CD14-positive monocyte (primary cell): Measurements from ENCODE around the gene PHLDB2. TPM values are rescaled to one million over a fixed set of nuclear protein-coding genes. Genes with fewer than 3 reads are reported as not detected.

Experiments
- DNase-seq, 3 donors: peaks; one replicate each; pipeline ENCODE4 v3.0.0-alpha.2; 2011 to 2022
- H2AFZ ChIP-seq: 2 replicates; pipeline ENCODE4 v1.6.0; 2012; ENCODE audit warnings: mild to moderate bottlenecking, low read depth, low read length, inconsistent platforms; ENCODE audit not compliant: insufficient read depth, poor library complexity, severe bottlenecking
- H3K27ac ChIP-seq, 2 donors: 1 replicate in 1 of 2; 2 replicates in 1 of 2; pipeline ENCODE4 v1.5.1; 2012 to 2013; ENCODE audit warnings: low read length in 2 of 2, control low read depth in 1 of 2, inconsistent platforms in 1 of 2, low read depth in 1 of 2, mild to moderate bottlenecking in 1 of 2
- H3K27me3 ChIP-seq, 2 donors: one replicate each; pipeline versions ENCODE4 v1.6.0 to v1.6.1; 2011 to 2013; ENCODE audit warnings: low read length in 2 of 2; ENCODE audit not compliant: control insufficient read depth in 2 of 2, insufficient read depth in 2 of 2
- H3K36me3 ChIP-seq, 2 donors: replicated peaks in 1 of 2; 1 replicate in 1 of 2; 2 replicates in 1 of 2; pipeline versions ENCODE4 v1.5.1 to v1.6.1; 2012 to 2013; ENCODE audit warnings: low read length in 2 of 2, control low read depth in 1 of 2, inconsistent platforms in 1 of 2, mild to moderate bottlenecking in 1 of 2; ENCODE audit not compliant: insufficient read depth in 2 of 2, control insufficient read depth in 1 of 2
- H3K4me1 ChIP-seq, 2 donors: 1 replicate in 1 of 2; 2 replicates in 1 of 2; pipeline versions ENCODE4 v1.5.1 to v1.6.1; 2012 to 2013; ENCODE audit warnings: low read length in 2 of 2, control low read depth in 1 of 2, inconsistent platforms in 1 of 2, mild to moderate bottlenecking in 1 of 2, moderate library complexity in 1 of 2; ENCODE audit not compliant: insufficient read depth in 2 of 2, control insufficient read depth in 1 of 2
- H3K4me2 ChIP-seq: replicated peaks from 2 replicates; pipeline ENCODE3; 2012; ENCODE audit warnings: low read length, moderate library complexity, mild to moderate bottlenecking; ENCODE audit not compliant: poor library complexity, severe bottlenecking; ENCODE audit errors: extremely low read depth
- H3K4me3 ChIP-seq, 3 experiments: fragments of 200-600 bp in 1 of 3; sonication (generic) in 1 of 3; replicated peaks in 1 of 3; 1 replicate in 2 of 3; 2 replicates in 1 of 3; pipeline ENCODE4 v1.5.1; 2011 to 2013; ENCODE audit warnings: low read length in 3 of 3, mild to moderate bottlenecking in 3 of 3, control low read depth in 2 of 3, low read depth in 2 of 3, inconsistent platforms in 1 of 3, moderate library complexity in 1 of 3
- H3K79me2 ChIP-seq: 2 replicates; pipeline ENCODE4 v1.6.0; 2012; ENCODE audit warnings: mild to moderate bottlenecking, control low read depth, inconsistent platforms, low read length, moderate library complexity; ENCODE audit not compliant: insufficient read depth
- H3K9ac ChIP-seq: 2 replicates; pipeline ENCODE4 v1.6.0; 2017; ENCODE audit warnings: low read length, mild to moderate bottlenecking; ENCODE audit not compliant: insufficient read depth, poor library complexity, severe bottlenecking
- H3K9me3 ChIP-seq, 2 donors: replicated peaks in 1 of 2; 1 replicate in 1 of 2; 2 replicates in 1 of 2; pipeline versions ENCODE4 v1.5.1 to v1.6.1; 2012 to 2013; ENCODE audit warnings: low read length in 2 of 2, control low read depth in 1 of 2; ENCODE audit not compliant: control insufficient read depth in 1 of 2, insufficient read depth in 1 of 2
- H4K20me1 ChIP-seq: 2 replicates; pipeline ENCODE4 v1.6.0; 2012; ENCODE audit warnings: mild to moderate bottlenecking, low read length, control low read depth, moderate library complexity; ENCODE audit not compliant: insufficient read depth
- H3K27ac Mint-ChIP-seq, 7 donors: one replicate each; pipeline ENCODE4 v1.8.0; 2020; ENCODE audit warnings: mild to moderate bottlenecking in 7 of 7, mixed read lengths in 7 of 7, moderate library complexity in 6 of 7, inconsistent platforms in 2 of 7
- H3K27me3 Mint-ChIP-seq, 3 donors: one replicate each; pipeline ENCODE4 v1.8.0; 2021 to 2022; ENCODE audit warnings: low read depth in 3 of 3, mild to moderate bottlenecking in 3 of 3, mixed read lengths in 3 of 3, moderate library complexity in 3 of 3, inconsistent platforms in 1 of 3
- H3K36me3 Mint-ChIP-seq, 2 donors: one replicate each; pipeline ENCODE4 v1.8.0; 2020; ENCODE audit warnings: mixed read lengths in 2 of 2, inconsistent platforms in 1 of 2, mild to moderate bottlenecking in 1 of 2
- H3K4me1 Mint-ChIP-seq: one replicate; pipeline ENCODE4 v1.8.0; 2020; ENCODE audit warnings: mild to moderate bottlenecking, mixed read lengths
- H3K4me3 Mint-ChIP-seq, 2 donors: one replicate each; pipeline ENCODE4 v1.8.0; 2020; ENCODE audit warnings: mild to moderate bottlenecking in 2 of 2, mixed read lengths in 2 of 2, moderate library complexity in 1 of 2
- H3K9me3 Mint-ChIP-seq, 7 donors: one replicate each; pipeline ENCODE4 v1.8.0; 2020 to 2022; ENCODE audit warnings: mixed read lengths in 7 of 7, mild to moderate bottlenecking in 6 of 7, moderate library complexity in 6 of 7, inconsistent platforms in 2 of 7
- CTCF ChIP-seq: fragments of 200-600 bp; IDR thresholded peaks from one replicate; pipeline ENCODE4 v1.8.0; 2022; ENCODE audit warnings: antibody characterized with exemption, mild to moderate bottlenecking
- WGBS: methylation state at CpG from one replicate; pipeline ENCODE4 v1.1.5; 2013; ENCODE audit warnings: missing lambda C conversion rate; ENCODE audit not compliant: insufficient coverage; 5-methylcytosine and 5-hydroxymethylcytosine counted together
- intact Hi-C, 2 donors: fragments of 100-400 bp; cut with micrococcal nuclease; formaldehyde crosslinking; loops; one replicate each; pipeline versions ENCODE4 v1.15.0 to v1.15.1; 2023
- polyA plus RNA-seq, 3 donors: library from polyadenylated mRNA; depleted of rRNA in 1 of 3; unstranded in 2 of 3; stranded (reverse) in 1 of 3; fragments of 300-500 nt in 2 of 3; fragments of >200 nt in 1 of 3; fragmentation: Illumina TruSeq in 2 of 3; gene quantifications; 1 replicate in 2 of 3; 2 replicates in 1 of 3; pipeline ENCODE4 v1.2.3, GENCODE V29; 2012 to 2021

The PHLDB2 gene
- polyA plus RNA-seq, 3 donors, result 0.08 TPM; not detected in 2

GRCh38 chr3:111967651-111968274 is 108.7 kb downstream of the PHLDB2 start:
- Mint-ChIP-seq H3K4me3 (peak overlapping the region in 1 of 2 donors; percentile 52), H3K27me3 (peaks cover 0 to 2% (median 1%) of the 10 kb centered on the region in 3 donors), H3K27ac (no peak overlapping the region), H3K9me3 (no peaks in the 10 kb centered on the region), H3K36me3 (no peaks in the 10 kb centered on the region), H3K4me1 (peaks cover 8% of the 10 kb centered on the region)
- Histone ChIP-seq H3K36me3 (no peaks in the 10 kb centered on the region), H3K9ac (no peak overlapping the region), H2AFZ (no peak overlapping the region), H4K20me1 (no peaks in the 10 kb centered on the region), H3K27me3 (no peaks in the 10 kb centered on the region), H3K4me1 (peaks cover 3 to 7% of the 10 kb centered on the region in 2 donors), H3K4me3 (no peak overlapping the region), H3K27ac (no peak overlapping the region), H3K4me2 (peak overlapping the region; percentile 33), H3K79me2 (no peaks in the 10 kb centered on the region), H3K9me3 (no peaks in the 10 kb centered on the region)
- DNase-seq, result peak; percentile 63 to 84 (median 80)
- TF ChIP-seq CTCF, result peak; percentile 93
- WGBS, result 0% methylated on average over 7 of the region's 8 CpGs
- intact Hi-C loops, result loop anchor here (2.0 to 10.0 kb wide), 2 partner anchors 73 to 251 kb away; no protein-coding TSS in a partner anchor

GRCh38 chr3:111968319-111969054 is 109.4 kb downstream of the PHLDB2 start:
- no peak for TF ChIP-seq CTCF
- H3K4me3 Mint-ChIP-seq, result no peak overlapping the region
- H3K27me3 Mint-ChIP-seq, result peaks cover 0 to 2% (median 1%) of the 10 kb centered on the region in 3 donors
- no peak for DNase-seq
- Histone ChIP-seq H3K4me1 (peaks cover 3 to 7% of the 10 kb centered on the region in 2 donors), H3K4me2 (no peak overlapping the region), H3K9me3 (no peaks in the 10 kb centered on the region), H3K4me3 (no peak overlapping the region), H2AFZ (no peak overlapping the region), H3K79me2 (no peaks in the 10 kb centered on the region), H3K9ac (no peak overlapping the region), H3K27me3 (no peaks in the 10 kb centered on the region), H3K27ac (no peak overlapping the region), H3K36me3 (no peaks in the 10 kb centered on the region), H4K20me1 (no peaks in the 10 kb centered on the region)
- H3K9me3 Mint-ChIP-seq, result no peaks in the 10 kb centered on the region
- H3K36me3 Mint-ChIP-seq, result no peaks in the 10 kb centered on the region
- H3K27ac Mint-ChIP-seq, result no peak overlapping the region
- intact Hi-C loops, result loop anchor here in 1 of 2 donors (10.0 kb wide), 1 partner anchor 74 kb away; no protein-coding TSS in a partner anchor
- WGBS, result 100% methylated on average over 1 of the region's 5 CpGs
- peaks cover 8% of the 10 kb centered on the region for H3K4me1 Mint-ChIP-seq
